Spinal cord (tissue), 4 donors: ENCODE data around the gene AGO3. TPM values are rescaled to one million over a fixed set of nuclear protein-coding genes. Genes with fewer than 3 reads are reported as not detected.

ENCODE experiments used
- polyA plus RNA-seq, 2 donors: library from polyadenylated mRNA; unstranded; fragments of 120-200 nt; gene quantifications; one replicate each; pipeline ENCODE4 v1.2.1, GENCODE V29; 2013; ENCODE audit not compliant: insufficient read length in 2 of 2
- total RNA-seq, 2 donors: library from RNA; depleted of rRNA in 1 of 2; stranded (reverse); fragments of 120-200 nt in 1 of 2; fragments of >200 nt in 1 of 2; gene quantifications; one replicate each; pipeline versions ENCODE4 v1.2.3 to v1.2.4, GENCODE V29; 2013 to 2014

The AGO3 gene
- total and polyA plus RNA-seq, 4 donors = 11.5 to 33.7 (median 24.3) TPM

Other genes with a start within 250 kb of the AGO3 start
- gene C1orf216, start 212.2 kb upstream of the AGO3 start, total RNA-seq = 10 to 100 TPM; 24.0 to 47.2 TPM
- gene C1orf216, start 212.2 kb upstream of the AGO3 start, polyA plus RNA-seq = 10 to 100 TPM; 65.0 to 67.0 TPM
- gene CLSPN, start 161.1 kb upstream of the AGO3 start, total RNA-seq = 1 to 10 TPM; 7.3 to 9.3 TPM
- gene CLSPN, start 161.1 kb upstream of the AGO3 start, polyA plus RNA-seq = 1 to 10 TPM; 7.2 to 8.3 TPM
- 10 to 100 TPM; 18.7 to 22.2 TPM for gene AGO4, start 123.1 kb upstream of the AGO3 start, total RNA-seq
- gene AGO4, start 123.1 kb upstream of the AGO3 start, polyA plus RNA-seq = 10 to 100 TPM; 25.7 to 27.0 TPM
- gene AGO1, start 47.9 kb upstream of the AGO3 start, total RNA-seq = 10 to 100 TPM; 16.0 to 16.7 TPM
- 10 to 100 TPM; 17.9 to 20.9 TPM for gene AGO1, start 47.9 kb upstream of the AGO3 start, polyA plus RNA-seq
- gene TEKT2, start 153.0 kb downstream of the AGO3 start, total RNA-seq = 10 to 100 TPM in 1 of 2 donors, 1 to 10 TPM in 1; 2.2 to 13.5 TPM
- 10 to 100 TPM; 15.8 to 17.5 TPM for gene TEKT2, start 153.0 kb downstream of the AGO3 start, polyA plus RNA-seq
- 10 to 100 TPM; 20.3 to 43.0 TPM for gene ADPRS, start 157.8 kb downstream of the AGO3 start, total RNA-seq
- gene ADPRS, start 157.8 kb downstream of the AGO3 start, polyA plus RNA-seq = 10 to 100 TPM; 41.3 to 46.1 TPM
- gene COL8A2, start 194.1 kb downstream of the AGO3 start, total RNA-seq = 10 to 100 TPM; 15.1 to 32.6 TPM
- gene COL8A2, start 194.1 kb downstream of the AGO3 start, polyA plus RNA-seq = 1 to 10 TPM; 3.2 to 7.9 TPM
- gene TRAPPC3, start 218.4 kb downstream of the AGO3 start, total RNA-seq = 10 to 100 TPM; 59.7 to 82.6 TPM
- 10 to 100 TPM; 79.2 to 83.4 TPM for gene TRAPPC3, start 218.4 kb downstream of the AGO3 start, polyA plus RNA-seq
- 10 to 100 TPM; 52.4 to 64.5 TPM for gene MAP7D1, start 225.1 kb downstream of the AGO3 start, total RNA-seq
- gene MAP7D1, start 225.1 kb downstream of the AGO3 start, polyA plus RNA-seq = 100 to 1,000 TPM; 183 to 209 TPM